ENCODE results near the gene MCOLN1. TPM values are rescaled to one million over a fixed set of nuclear protein-coding genes. Genes with fewer than 3 reads are reported as not detected.

Gene MCOLN1
- total RNA-seq: 10 to 100 TPM in 5 of 6 experiments, 1 to 10 TPM in 1; 9.8 to 25.2 (median 17.7) TPM
- long read RNA-seq, partial matches to known transcripts: 1 of 6 reads
- long read RNA-seq, other reads (novel, unspliced or antisense): 1 of 6 reads

DNA sequence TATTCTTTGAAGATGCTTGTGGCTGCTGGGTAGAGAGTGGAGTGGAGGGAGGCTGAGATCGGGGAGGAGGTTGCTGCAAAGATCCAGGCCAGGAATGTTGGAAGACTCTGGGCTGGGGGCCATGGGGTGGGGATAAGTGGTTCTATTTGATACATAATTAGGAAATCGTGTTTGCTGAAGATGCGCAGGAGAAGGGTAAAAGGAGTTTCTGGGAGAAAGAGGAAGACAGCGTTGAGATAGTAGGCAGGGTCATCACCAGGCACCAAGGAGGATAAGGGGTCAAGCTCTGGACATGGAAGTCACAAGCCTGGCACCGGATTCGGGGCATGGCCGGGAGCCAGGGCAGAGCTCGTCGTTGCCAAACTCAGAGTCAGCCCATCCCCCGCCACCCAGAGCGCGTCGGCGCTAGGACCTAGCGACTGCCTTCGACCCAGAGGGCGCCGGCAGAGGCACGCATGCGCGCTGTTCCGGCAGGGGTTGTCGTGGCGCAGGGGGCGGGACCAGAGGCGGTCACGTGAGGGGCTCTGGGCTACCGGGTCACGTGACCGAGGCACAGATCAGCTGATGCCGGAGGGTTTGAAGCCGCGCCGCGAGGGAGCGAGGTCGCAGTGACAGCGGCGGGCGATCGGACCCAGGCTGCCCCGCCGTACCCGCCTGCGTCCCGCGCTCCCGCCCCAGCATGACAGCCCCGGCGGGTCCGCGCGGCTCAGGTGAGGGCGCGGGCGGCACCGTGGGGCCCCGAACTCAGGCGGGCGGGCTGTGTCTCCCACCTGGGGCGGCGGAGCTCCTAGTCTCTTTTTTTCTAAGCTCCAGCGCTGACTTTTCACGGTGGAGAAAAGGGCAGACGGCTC, at the start of gene MCOLN1:
MCOLN1 (plus strand) TSS at position 553 of the 851 bp plus-strand sequence; CDS start at position 680, 127 bp downstream.
- 2% methylated on average over 12 of the region's 65 CpGs for WGBS (ENCODE audit: insufficient coverage, low coverage, low lambda C conversion rate, missing lambda C conversion rate)
- H3K27me3 ChIP-seq: no peaks in the 10 kb centered on the region
- TF ChIP-seq, protein P1, sequence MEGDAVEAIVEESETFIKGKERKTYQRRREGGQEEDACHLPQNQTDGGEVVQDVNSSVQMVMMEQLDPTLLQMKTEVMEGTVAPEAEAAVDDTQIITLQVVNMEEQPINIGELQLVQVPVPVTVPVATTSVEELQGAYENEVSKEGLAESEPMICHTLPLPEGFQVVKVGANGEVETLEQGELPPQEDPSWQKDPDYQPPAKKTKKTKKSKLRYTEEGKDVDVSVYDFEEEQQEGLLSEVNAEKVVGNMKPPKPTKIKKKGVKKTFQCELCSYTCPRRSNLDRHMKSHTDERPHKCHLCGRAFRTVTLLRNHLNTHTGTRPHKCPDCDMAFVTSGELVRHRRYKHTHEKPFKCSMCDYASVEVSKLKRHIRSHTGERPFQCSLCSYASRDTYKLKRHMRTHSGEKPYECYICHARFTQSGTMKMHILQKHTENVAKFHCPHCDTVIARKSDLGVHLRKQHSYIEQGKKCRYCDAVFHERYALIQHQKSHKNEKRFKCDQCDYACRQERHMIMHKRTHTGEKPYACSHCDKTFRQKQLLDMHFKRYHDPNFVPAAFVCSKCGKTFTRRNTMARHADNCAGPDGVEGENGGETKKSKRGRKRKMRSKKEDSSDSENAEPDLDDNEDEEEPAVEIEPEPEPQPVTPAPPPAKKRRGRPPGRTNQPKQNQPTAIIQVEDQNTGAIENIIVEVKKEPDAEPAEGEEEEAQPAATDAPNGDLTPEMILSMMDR (IDR thresholded peaks at IDR 0.05): no peak
- TF ChIP-seq POLR2A (IDR thresholded peaks at IDR 0.05): peak; percentile 67
- peaks cover 0 to 7% (median 0%) of the 10 kb centered on the region in 4 donors for H3K36me3 ChIP-seq
- peaks cover 0 to 32% (median 11%) of the 10 kb centered on the region in 4 donors for H3K4me1 ChIP-seq
- intact Hi-C loops (cut with DNase I): no loop called here
- no peaks in the 10 kb centered on the region for H3K9me3 ChIP-seq
- ATAC-seq: peak; percentile 73 to 88 (median 84)
- peak within 1 kb of the TSS; percentile 56 to 77 (median 77) for H3K4me3 ChIP-seq
- peak within 1 kb of the TSS; percentile 16 to 64 (median 63) for H3K27ac ChIP-seq
- peak; percentile 99 to 100 (median 99) for DNase-seq

DNA sequence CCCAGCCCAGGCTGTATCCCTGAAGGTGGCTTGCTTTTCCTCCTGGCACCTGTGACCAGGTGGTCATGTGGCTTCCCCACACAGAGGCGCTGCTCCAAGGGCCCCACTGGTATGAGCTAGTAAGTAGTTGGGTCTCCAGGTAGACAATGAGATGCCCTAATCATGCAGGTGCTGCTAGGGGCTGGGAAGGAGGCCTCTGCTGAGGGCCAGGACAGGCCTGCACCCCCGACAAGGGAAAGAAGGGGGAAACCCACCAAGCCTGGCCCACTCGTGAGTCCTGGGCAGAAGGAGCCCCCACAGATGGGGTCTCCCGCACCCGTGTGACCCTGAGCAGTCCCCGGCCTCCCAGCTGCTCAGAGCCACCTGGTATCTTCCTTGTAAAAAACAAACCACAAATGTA, 46.8 kb upstream of the MCOLN1 start:
- Histone ChIP-seq H3K4me3 (no peak overlapping the region), H3K9me3 (no peaks in the 10 kb centered on the region), H3K36me3 (peaks cover 0 to 5% (median 0%) of the 10 kb centered on the region in 4 donors), H3K27me3 (no peaks in the 10 kb centered on the region), H3K4me1 (peaks cover 0 to 3% (median 0%) of the 10 kb centered on the region in 4 donors), H3K27ac (no peak overlapping the region)
- ATAC-seq: no peak
- WGBS (ENCODE audit: insufficient coverage, low coverage, low lambda C conversion rate, missing lambda C conversion rate): 78% methylated on average over 3 of the region's 6 CpGs
- no peak for TF ChIP-seq POLR2A (IDR thresholded peaks at IDR 0.05)
- TF ChIP-seq, protein P1 (IDR thresholded peaks at IDR 0.05): no peak
- no peak for DNase-seq
- intact Hi-C loops (cut with DNase I): no loop called here

DNA sequence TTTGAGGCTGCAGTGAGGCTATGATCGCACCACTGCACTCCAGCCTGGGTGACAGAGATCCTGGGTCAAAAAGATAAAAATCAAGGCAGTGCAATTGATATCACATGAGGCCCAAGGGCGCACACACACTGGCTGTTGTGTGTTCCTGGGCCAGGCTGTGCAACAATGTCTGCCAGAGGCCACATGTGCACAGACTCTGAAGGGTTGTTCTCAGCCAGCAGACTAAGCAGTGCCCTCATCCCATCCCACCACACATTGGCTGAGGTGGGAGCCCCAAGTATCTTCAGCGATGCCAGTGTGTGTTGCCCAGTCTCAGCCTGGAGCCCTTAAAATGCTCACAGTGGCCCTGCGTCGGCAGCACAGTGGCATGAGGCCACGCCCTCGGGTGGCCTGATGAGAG, 46.2 kb upstream of the MCOLN1 start:
- no peak for TF ChIP-seq POLR2A (IDR thresholded peaks at IDR 0.05)
- TF ChIP-seq, protein P1 (IDR thresholded peaks at IDR 0.05): no peak
- no peaks in the 10 kb centered on the region for H3K9me3 ChIP-seq
- intact Hi-C loops (cut with DNase I): no loop called here
- ATAC-seq (no peak), DNase-seq (no peak)
- 67% methylated on average over 1 of the region's 7 CpGs for WGBS (ENCODE audit: insufficient coverage, low coverage, low lambda C conversion rate, missing lambda C conversion rate)
- no peak overlapping the region for H3K27ac ChIP-seq
- no peak overlapping the region for H3K4me3 ChIP-seq
- H3K27me3 ChIP-seq: no peaks in the 10 kb centered on the region
- peaks cover 0 to 4% (median 0%) of the 10 kb centered on the region in 4 donors for H3K36me3 ChIP-seq
- H3K4me1 ChIP-seq: peaks cover 0 to 3% (median 0%) of the 10 kb centered on the region in 4 donors

DNA sequence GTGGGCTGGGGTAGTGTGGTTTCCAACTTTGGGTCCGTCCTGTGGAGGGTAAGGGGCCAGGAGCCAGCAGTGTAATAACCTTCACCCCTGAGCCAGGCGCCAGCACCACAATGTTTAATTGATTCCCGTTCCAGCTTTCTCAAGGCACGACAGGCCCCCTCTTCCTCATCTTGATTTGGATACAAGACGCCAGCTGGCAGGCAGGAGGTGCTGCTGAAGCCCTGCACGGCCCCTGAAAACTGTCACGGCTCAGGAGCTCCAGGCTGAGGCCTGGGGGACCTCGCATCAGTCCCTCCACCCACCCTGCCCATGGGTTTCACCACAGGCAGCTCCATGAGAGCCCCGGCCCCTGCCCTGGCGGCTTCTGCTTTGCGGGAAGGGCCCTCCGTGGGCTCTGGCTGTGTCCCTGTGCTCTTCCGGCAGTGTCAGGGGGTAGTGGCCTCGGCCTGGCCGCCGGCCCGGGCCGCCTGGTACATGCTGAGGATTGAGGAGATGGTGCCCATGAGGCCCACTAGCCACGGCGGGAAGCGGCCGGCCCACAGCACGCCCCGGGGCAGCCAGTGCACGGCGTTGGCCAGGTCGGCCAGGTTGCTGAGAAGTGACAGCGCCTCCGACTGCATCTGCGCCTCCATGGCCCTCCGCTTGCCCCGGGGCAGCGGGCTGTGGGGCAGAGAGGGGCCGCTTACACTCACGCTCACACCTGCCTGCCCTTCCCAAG, 45.5 kb upstream of the MCOLN1 start:
- peak in 1 of 4 donors; percentile 6 for ATAC-seq

More for the DNA sequence above, 45.5 kb upstream of the MCOLN1 start:
- intact Hi-C loops (cut with DNase I): no loop called here
- peaks cover 0 to 3% (median 0%) of the 10 kb centered on the region in 4 donors for H3K4me1 ChIP-seq
- H3K4me3 ChIP-seq: no peak overlapping the region
- H3K27ac ChIP-seq: no peak overlapping the region
- no peaks in the 10 kb centered on the region for H3K9me3 ChIP-seq
- no peak for DNase-seq
- no peak for TF ChIP-seq POLR2A (IDR thresholded peaks at IDR 0.05)
- TF ChIP-seq, protein P1 (IDR thresholded peaks at IDR 0.05): no peak
- H3K36me3 ChIP-seq: peaks cover 0 to 4% (median 0%) of the 10 kb centered on the region in 4 donors
- H3K27me3 ChIP-seq: no peaks in the 10 kb centered on the region
- no CpG with 5 or more reads among the region's 35 CpGs for WGBS (ENCODE audit: insufficient coverage, low coverage, low lambda C conversion rate, missing lambda C conversion rate)

Data from right lobe of liver (tissue), 6 donors.